ENCODE measurements around the gene BIRC5.
"Not testable (repeated sequence)": the region's sequence is repeated elsewhere in the genome, so short reads cannot be mapped to it uniquely, and the experiment has no call there.

Gene BIRC5
- total RNA-seq = 2.2 to 4.5 reads per million in 2 donors

DNA sequence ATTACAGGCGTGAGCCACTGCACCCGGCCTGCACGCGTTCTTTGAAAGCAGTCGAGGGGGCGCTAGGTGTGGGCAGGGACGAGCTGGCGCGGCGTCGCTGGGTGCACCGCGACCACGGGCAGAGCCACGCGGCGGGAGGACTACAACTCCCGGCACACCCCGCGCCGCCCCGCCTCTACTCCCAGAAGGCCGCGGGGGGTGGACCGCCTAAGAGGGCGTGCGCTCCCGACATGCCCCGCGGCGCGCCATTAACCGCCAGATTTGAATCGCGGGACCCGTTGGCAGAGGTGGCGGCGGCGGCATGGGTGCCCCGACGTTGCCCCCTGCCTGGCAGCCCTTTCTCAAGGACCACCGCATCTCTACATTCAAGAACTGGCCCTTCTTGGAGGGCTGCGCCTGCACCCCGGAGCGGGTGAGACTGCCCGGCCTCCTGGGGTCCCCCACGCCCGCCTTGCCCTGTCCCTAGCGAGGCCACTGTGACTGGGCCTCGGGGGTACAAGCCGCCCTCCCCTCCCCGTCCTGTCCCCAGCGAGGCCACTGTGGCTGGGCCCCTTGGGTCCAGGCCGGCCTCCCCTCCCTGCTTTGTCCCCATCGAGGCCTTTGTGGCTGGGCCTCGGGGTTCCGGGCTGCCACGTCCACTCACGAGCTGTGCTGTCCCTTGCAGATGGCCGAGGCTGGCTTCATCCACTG is at the start of gene BIRC5:
TSS of gene BIRC5 (plus strand) at position 238 of the 690 bp plus-strand sequence. CDS start at position 302, 64 bp downstream.
- DNase-seq = peak; percentile 77 to 92 (median 86)

DNA sequence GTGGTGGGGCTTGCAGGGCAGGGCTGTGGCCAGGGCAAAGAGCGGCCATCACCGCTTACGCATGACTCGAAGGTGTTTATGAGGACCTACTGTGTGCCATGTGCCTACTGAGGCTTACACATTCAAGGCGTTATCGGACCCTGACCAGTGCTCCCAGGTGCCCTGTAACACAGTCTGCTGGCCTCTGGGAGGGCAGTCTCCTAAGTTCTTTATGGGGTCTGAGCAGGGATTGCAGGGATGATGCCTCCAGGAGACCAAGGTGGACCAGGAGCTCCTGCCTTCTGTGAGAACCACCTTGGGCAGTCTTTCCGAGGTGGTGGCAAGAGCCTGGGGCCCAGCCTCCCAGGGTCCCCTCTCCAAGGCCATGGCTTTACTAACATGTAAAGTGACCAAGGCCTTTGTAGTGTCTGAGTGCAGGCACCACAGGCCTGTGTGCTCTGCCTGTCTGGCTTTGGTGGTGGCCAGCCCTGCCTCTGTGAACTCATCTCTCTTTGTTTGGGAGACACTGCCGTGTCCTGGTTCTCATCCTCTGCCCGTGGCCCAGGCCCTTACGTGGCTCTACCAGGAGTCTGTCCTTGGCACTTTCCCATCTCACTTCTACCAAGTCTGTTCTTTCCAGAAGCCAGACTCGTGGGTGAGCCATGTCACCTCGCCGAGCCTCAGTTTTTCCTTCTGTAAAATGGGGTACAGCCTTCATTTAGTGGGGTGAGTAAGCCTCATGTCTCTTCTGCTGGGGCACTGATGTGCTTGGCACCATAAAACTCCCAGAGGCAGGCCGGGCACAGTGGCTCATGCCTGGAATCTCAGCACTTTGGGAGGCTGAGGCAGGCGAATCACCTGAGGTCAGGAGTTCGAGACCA is 49.1 kb upstream of the BIRC5 start:
- no peak for DNase-seq

DNA sequence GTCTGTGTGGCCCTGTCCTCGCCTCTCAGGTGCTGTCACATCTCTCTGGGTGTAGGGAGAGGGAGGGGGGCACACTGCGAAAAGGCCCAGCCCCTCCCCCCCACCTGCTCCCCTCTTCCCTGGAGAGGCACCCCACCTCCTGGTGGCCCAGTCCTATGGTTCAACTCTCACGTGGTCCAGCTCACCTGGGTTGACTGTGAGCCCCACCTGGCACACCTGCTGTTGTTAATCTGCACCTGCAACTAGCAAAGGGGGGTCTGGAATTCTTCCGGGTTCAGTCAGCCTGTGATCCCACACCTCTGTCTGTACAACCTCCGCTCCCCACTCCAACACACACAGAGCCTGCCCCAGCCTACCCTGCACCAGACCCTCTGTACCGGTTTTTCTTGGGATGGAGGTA is 47.6 kb upstream of the BIRC5 start:
- no peak for DNase-seq

DNA sequence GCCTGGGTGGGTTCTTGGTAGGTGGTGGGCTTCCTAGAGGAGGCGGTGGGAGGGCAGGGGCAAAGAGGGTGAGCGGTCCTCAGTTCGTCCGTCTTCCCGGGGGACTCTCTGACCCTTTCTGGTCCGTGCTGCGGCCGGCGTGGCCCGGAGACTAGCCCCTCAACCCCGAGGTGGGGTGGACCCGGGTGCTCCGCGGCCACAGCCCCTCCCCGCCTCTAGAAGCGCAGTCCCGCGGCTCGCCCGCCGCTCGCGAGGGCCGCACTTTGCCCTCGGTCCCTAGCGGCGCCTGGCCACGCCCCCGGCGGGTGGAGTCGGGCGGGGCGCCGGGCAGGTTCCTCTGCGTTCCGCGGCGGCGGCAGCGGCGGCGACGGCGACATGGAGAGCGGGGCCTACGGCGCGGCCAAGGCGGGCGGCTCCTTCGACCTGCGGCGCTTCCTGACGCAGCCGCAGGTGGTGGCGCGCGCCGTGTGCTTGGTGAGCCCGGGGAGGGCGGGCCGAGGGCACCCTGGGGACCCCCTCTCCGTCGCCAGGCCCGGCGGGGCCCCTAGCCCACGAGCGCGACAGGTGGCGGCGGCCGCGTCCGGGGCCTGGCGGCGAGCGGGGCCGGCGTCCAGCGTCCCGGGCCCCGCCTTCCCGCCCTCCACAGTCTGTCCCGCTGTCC is 45.7 kb upstream of the BIRC5 start, which contains the start of gene SYNGR2:
TSS of gene SYNGR2 (plus strand) at position 340 of the 661 bp plus-strand sequence. CDS start at position 376, 36 bp downstream.
- peak; percentile 72 to 91 (median 78) for DNase-seq

DNA sequence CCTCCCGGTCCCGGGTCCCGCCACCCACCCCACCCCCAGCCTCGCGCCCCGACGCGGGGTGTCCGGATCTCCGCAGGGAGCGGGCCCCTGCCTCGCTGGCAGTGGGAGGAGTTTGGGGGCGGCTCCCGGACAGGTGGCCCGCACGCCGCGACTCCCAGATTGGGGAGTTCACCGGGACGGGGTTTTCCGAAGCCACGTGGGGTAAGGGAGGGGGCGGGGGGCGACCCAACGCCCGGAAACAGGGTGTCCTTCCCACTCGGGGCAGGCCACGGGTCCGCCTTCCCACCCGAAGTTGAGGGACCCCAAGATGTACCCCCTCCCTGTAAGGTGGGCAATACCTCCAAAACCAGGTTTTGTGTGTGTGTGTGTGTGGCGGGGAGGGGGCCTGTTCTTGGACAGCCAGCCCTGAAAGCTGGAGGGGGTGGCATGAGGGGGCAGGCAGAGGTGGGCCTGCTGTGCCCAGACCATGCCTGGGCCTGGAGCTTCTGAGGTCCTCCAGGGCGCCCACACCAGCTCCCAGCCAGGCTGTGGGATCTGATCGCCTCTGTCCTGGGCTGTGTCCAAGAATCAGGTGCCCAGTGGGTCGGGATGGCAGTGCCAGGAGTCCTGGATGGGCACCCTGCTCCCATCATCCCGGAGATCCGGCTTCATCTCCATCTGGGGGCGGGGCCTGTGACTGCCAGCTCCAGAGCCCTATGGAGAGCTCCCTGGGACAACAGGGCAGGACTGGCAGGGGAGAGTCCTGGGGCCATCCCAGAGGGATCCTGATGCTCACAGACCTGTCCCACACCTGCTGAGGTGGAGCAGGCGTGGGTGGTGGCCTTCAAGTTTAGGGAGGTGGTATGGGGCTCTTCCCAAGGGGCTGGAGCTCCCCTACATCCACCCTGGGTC is 44.9 kb upstream of the BIRC5 start:
- DNase-seq = peak; percentile 28 to 60 (median 47)

DNA sequence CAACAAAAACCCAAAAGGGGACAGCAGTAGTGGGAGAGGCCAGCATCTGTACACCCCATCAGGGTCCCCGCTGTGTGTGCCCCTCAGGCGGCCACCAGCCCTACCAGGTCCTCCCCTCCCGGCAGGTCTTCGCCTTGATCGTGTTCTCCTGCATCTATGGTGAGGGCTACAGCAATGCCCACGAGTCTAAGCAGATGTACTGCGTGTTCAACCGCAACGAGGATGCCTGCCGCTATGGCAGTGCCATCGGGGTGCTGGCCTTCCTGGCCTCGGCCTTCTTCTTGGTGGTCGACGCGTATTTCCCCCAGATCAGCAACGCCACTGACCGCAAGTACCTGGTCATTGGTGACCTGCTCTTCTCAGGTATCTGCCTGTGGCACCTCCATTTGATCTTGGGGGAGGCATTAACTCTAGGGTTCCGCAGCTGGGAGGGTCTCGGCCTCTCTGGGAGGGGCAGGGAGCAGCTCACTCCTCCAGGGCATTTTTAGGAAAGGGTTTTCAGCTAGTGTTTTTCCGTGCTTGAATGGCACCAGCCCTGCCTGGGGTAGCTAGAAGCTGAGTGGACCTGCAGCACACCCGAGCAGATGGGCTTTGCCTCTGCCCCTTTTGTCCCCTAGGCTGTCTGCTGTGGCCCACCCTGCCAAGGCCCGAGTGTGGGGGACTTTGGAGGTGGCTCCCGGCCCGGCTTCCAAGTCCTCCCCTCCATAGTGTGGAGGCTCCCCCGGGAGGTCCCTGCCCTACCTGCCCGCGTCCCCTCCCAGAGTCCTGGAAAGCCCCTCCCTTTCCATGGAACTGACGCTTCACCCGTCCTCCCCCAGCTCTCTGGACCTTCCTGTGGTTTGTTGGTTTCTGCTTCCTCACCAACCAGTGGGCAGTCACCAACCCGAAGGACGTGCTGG is 43.1 kb upstream of the BIRC5 start:
- DNase-seq = no peak

DNA sequence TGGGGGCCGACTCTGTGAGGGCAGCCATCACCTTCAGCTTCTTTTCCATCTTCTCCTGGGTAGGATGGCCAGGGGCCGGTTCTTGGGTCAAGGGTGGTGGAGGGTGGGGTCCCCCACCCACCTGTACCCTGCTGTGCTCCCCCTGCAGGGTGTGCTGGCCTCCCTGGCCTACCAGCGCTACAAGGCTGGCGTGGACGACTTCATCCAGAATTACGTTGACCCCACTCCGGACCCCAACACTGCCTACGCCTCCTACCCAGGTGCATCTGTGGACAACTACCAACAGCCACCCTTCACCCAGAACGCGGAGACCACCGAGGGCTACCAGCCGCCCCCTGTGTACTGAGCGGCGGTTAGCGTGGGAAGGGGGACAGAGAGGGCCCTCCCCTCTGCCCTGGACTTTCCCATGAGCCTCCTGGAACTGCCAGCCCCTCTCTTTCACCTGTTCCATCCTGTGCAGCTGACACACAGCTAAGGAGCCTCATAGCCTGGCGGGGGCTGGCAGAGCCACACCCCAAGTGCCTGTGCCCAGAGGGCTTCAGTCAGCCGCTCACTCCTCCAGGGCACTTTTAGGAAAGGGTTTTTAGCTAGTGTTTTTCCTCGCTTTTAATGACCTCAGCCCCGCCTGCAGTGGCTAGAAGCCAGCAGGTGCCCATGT is 42.3 kb upstream of the BIRC5 start:
- not testable (repeated sequence) for DNase-seq

DNA sequence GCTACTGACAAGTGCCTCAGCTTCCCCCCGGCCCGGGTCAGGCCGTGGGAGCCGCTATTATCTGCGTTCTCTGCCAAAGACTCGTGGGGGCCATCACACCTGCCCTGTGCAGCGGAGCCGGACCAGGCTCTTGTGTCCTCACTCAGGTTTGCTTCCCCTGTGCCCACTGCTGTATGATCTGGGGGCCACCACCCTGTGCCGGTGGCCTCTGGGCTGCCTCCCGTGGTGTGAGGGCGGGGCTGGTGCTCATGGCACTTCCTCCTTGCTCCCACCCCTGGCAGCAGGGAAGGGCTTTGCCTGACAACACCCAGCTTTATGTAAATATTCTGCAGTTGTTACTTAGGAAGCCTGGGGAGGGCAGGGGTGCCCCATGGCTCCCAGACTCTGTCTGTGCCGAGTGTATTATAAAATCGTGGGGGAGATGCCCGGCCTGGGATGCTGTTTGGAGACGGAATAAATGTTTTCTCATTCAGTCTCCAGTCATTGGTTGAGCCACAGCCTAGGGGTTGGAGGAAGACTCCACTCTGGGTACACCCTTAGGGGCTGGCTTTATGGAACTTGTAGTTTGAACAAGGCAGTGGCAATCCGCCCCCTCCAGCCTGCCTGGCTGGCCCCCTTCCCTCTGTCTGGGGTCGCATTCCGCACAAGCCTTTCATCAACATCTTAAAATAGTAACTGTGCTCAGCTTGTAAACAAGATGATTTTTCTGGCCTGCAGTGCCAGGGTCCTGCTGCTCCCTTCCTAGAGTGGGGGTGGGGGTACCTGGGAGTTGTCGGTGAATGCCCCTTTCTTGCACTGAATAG is 41.6 kb upstream of the BIRC5 start:
- DNase-seq = no peak

DNA sequence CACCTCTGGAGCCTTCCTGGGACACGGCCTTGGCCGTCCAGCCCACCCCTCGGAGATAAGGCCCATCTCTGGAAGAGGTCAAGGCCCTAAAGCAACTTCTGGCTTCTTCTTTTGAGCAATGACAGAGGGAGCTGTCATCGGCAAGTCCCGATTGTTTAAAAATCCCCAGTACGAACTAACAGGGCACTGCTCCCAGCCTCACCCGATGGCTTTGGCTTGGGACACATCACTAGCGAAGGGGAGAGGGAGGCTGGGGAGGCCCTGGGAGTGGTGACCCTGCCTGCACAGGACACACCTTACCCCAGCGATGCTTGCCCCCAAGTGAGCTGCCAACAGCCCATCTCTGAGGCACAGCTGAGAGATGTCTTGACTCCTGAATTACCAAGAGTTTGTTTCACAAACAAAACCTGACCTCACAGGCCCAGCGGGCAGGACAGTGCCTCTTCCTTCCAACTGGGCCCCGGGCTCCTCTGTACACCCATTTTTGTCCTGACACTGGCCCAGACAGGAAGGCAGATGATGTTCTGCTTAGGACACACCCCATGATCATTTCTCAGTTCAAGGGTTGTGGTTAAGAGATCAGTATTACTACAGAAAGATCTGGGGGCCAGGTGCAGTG is 40.8 kb upstream of the BIRC5 start:
- peak in 2 of 5 experiments; percentile 23 to 78 for DNase-seq

DNA sequence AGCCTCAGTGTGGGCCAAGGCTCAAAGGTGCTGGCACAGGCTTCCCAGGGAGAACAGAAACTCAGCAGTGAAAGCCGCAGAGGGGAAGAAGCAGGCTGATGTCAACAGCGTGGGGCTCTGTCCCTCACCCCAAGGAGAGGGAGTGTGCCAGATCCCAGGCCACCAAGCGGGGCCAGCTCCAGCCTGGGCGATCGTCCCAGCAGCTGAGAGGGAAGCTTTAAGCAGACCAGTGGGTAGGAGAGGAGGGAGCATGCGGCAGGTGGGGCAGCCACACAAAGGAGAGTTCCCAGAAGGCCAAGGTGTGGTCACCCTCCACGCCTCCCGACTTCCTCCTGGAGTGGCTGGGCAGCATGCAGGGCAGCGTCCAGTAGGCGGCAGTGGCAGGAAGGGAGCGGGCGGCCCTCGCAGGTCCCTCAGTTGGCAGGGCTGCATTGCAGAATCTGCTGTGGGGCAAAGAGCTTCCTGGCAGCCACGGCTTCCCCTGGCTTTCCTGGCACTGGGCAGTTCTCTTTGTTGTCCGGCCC is 39.6 kb upstream of the BIRC5 start:
- DNase-seq = no peak

DNA sequence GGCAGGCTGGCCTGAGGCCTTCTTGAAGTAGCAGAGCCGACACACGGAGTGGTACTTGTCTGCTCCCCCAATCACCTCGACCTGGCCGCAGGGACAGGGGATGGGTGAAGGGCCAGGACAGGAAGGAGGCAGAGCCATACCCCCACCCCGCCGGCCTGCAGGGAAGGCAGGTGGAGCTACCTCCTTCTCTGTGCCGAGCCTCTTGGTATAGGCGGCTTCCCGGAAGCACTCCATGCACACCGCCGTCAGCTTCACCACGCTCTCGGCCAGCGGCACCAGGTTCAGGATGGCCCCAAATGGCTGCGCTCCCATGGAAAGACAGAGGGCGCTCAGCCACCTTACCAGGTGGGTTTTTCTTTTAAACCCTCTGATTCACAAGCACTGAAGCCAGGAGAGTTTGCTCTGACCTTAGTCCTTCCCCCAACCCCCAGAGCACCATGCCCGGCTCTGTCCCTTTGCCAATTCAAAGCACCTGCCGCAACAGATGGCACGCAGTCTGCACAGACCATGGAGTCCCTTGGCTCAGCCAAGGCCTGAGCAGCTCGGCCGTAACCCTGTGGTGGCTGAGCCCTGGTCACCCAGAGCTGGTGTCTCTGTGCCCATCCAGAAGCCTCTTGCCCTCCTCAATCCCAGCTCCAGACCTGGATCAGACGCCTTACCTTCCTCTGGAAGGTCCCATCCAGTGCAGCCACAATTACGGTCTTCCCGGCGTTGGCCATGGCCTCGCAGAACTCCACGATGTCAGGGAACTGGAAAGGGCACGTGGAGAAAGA is 39.0 kb upstream of the BIRC5 start:
- no peak for DNase-seq

DNA sequence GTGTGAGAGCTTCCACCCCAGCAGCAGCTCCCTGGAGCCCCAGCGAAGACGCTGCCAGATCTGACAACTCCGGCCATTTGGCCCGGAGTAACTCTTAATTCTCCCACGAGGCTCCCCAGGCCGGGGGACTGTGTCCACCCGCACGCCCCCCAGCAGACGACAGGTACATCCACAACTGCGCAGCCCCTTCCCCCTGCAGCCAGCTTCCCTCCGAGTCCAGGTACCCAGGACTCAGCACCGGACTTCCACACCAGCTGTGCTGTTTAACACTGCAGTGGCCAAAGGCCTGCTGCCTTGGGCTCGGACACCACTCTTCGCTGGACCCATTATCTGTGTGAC is 38.4 kb upstream of the BIRC5 start:
- DNase-seq = no peak

DNA sequence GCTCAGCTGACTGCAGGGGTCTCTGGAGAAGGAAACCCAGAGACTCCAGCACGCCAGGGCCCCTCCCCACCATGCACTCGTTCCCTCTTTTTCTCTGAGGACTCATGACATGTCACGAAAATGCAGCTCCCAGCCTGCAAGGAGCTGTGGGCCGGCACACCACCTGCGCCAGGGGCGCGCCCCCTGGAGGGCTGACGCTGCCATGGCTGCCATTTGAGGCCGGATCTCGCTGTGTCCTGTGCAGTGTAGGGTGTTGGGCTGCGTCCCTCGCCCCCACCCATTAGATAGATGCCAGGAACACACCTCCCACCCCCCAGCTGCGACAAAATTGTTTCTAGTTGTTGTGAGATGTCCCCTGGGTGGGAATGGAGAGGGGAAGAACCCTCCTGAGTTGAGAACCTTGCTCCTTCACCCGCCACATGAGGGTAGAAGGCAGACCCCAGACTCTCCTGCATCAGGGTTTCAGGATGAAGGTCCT is 37.5 kb upstream of the BIRC5 start:
- peak; percentile 48 to 78 (median 65) for DNase-seq

DNA sequence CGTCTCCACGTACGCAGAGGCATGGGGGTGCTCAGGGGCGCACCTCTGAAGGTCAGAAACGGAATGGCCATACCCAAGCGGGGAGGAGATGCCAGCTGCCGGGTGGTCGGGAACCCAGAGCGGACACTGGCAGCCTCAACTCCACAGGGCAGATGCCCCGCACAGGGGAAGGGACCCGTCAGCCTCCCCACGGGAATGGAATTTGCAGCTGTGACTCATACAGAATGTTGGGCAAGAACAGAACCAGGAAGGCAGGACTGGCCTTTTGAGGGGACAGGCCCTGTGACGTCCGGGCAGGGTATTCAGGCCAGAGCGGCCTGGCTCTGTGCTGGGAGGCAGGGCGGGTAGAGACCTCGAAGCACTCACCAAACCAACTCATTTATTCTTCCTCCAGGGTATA is 34.7 kb upstream of the BIRC5 start:
- no peak for DNase-seq

DNA sequence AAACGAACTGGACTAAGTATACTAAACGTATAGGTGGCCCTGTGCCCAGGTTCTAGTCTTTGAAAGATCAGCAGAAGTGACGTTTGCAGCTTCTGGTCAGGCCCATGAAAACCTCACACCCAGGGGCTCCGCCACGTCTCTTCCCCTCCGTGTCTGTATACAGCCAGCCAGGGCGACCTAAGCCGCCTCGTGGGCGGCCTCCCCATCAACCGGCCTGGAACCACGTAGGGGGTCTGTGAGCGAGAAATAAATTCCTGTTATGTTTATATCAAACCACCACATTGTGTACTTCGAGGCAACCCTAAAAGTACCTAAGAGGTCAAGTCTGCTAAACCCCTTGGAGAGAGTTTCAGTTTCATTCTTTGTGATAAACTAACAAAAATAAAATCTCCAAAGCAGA is 34.0 kb upstream of the BIRC5 start:
- DNase-seq = no peak

DNA sequence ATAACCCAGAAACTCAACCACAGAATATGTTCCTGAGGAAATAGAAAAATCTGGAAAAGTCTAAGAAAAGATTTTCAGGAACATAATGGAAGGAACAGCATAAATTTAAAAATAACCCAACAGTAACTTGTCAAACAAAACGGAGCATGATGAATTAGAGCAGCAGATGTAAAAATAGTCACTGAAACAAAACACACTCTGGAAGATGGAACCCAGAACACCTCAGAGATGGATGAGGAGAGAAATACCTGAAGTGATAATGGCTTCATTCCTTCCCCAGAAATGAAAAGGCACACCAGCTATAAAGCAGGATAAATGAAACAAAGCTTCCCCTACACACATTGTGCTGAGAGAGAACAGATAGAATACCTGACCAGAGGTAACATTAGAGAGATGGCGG is 33.5 kb upstream of the BIRC5 start:
- DNase-seq = no peak

DNA sequence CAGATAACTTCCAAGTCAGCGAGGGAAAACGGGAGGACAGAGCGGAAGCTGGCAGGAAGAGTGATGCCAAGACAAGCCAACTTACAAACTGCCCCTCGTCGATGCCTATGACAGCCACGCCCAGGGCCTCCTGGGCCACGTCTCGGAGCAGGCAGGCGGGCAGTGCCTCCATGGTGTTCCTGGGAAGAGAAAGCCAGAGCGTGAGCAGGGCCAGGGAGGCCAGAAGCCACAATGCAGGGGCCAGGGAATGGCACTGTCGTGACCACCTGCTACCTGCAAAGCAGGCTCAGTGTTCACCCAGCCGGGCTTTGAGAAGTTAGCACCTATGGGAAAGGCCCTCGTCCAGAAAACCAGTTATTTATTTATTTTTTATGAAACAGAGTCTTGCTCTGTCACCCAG is 31.5 kb upstream of the BIRC5 start:
- DNase-seq = no peak

DNA sequence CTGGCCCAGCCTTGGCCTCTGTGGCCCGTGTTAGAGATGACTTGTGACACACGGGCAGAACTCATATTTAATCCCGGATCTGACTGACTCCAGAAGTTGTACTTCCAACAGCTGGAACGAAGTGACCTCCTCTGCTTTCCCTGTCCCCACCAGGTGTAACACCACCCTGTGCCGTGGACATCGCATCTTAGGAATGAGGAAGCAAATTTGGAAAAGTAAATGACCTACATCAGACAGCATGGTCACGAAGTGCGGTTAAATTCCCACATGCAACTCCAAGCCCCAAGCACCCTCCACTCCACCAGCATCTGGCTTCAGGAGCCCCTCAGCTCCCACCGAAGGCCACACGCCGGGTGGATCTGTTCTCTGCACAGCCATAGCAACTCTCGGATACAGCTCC is 30.1 kb upstream of the BIRC5 start:
- no peak for DNase-seq

All from T-helper 2 cell (primary cell).